GM23338 (cell line): ENCODE data around the gene SCP2. TPM values are rescaled to one million over a fixed set of nuclear protein-coding genes. Genes with fewer than 3 reads are reported as not detected.

ENCODE experiments used
- ATAC-seq: fragments of 200-7000 bp; cut with Tn5 transposase; 3 replicates; pipeline ENCODE4 v1.9.1; 2020
- DNase-seq: peaks from one replicate; pipeline ENCODE4 v3.0.0-alpha.2; 2015; ENCODE audit warnings: low spot score
- H2AFZ ChIP-seq: fragments of 200-600 bp; sonication (generic); 2 replicates; pipeline ENCODE4 v1.8.0; 2016; ENCODE audit warnings: antibody characterized with exemption, mild to moderate bottlenecking, moderate library complexity
- H3F3A ChIP-seq: fragments of 200-600 bp; sonication (generic); replicated peaks from 2 replicates; pipeline ENCODE4 v1.8.0; 2017; ENCODE audit warnings: antibody characterized with exemption, mixed run types, low read depth
- H3K27ac ChIP-seq: fragments of 200-600 bp; sonication (generic); 2 replicates; pipeline ENCODE4 v1.6.1; 2016; ENCODE audit warnings: low read depth
- H3K27me3 ChIP-seq: fragments of 200-600 bp; sonication (generic); 2 replicates; pipeline ENCODE4 v1.8.0; 2016; ENCODE audit warnings: mild to moderate bottlenecking, mixed run types, moderate library complexity; ENCODE audit not compliant: insufficient read depth
- H3K36me3 ChIP-seq: fragments of 200-600 bp; sonication (generic); 2 replicates; pipeline ENCODE4 v1.8.0; 2016; ENCODE audit warnings: mild to moderate bottlenecking; ENCODE audit not compliant: insufficient read depth
- H3K4me1 ChIP-seq: fragments of 200-600 bp; sonication (generic); 2 replicates; pipeline ENCODE4 v1.8.0; 2016; ENCODE audit warnings: mild to moderate bottlenecking, moderate library complexity; ENCODE audit not compliant: insufficient read depth
- H3K4me2 ChIP-seq: fragments of 200-600 bp; sonication (generic); 2 replicates; pipeline ENCODE4 v1.7.1; 2017; ENCODE audit warnings: mixed run types
- H3K4me3 ChIP-seq: fragments of 200-600 bp; sonication (generic); 2 replicates; pipeline ENCODE4 v1.6.1; 2016; ENCODE audit warnings: mixed run types
- H3K79me2 ChIP-seq: fragments of 200-600 bp; sonication (generic); replicated peaks from 2 replicates; pipeline ENCODE4 v1.8.0; 2017; ENCODE audit warnings: mild to moderate bottlenecking; ENCODE audit not compliant: insufficient read depth
- H3K9me2 ChIP-seq: fragments of 200-600 bp; sonication (generic); 2 replicates; pipeline ENCODE4 v1.8.0; 2017; ENCODE audit not compliant: insufficient read depth
- H4K20me1 ChIP-seq: fragments of 200-600 bp; sonication (generic); replicated peaks from 2 replicates; pipeline ENCODE4 v1.8.0; 2017; ENCODE audit warnings: mild to moderate bottlenecking; ENCODE audit not compliant: insufficient read depth
- H3K27ac Mint-ChIP-seq: 2 replicates; pipeline ENCODE4 v1.8.0; 2020; ENCODE audit warnings: inconsistent platforms, mild to moderate bottlenecking, moderate library complexity, mixed read lengths
- H3K27me3 Mint-ChIP-seq: 3 replicates; pipeline ENCODE4 v1.8.0; 2022; ENCODE audit warnings: low read depth, mild to moderate bottlenecking, moderate library complexity, mixed read lengths, inconsistent platforms; ENCODE audit not compliant: insufficient read depth, poor library complexity
- H3K36me3 Mint-ChIP-seq: 3 replicates; pipeline ENCODE4 v1.8.0; 2021; ENCODE audit warnings: low read depth, mild to moderate bottlenecking, inconsistent platforms, moderate library complexity, mixed read lengths
- H3K4me1 Mint-ChIP-seq: 3 replicates; pipeline ENCODE4 v1.8.0; 2020; ENCODE audit warnings: mild to moderate bottlenecking, inconsistent platforms, mixed read lengths
- H3K4me3 Mint-ChIP-seq: 3 replicates; pipeline ENCODE4 v1.8.0; 2021; ENCODE audit warnings: moderate library complexity, mild to moderate bottlenecking, inconsistent platforms, mixed read lengths
- H3K9me3 Mint-ChIP-seq: 3 replicates; pipeline ENCODE4 v1.8.0; 2020; ENCODE audit warnings: moderate library complexity, mild to moderate bottlenecking, inconsistent platforms, mixed read lengths
- CREB1 ChIP-seq: fragments of 250-450 bp; sonication (Bioruptor Pico); IDR thresholded peaks from 2 replicates; pipeline ENCODE4 v1.5.0; 2020; ENCODE audit warnings: low read depth, mild to moderate bottlenecking, moderate library complexity
- EZH2 ChIP-seq: fragments of 200-600 bp; sonication (generic); IDR thresholded peaks from one replicate; pipeline ENCODE4 v1.8.0; 2017; ENCODE audit warnings: antibody characterized with exemption, mild to moderate bottlenecking, low read depth; ENCODE audit not compliant: unreplicated experiment
- EZH2phosphoT487 ChIP-seq: fragments of 200-600 bp; sonication (generic); IDR thresholded peaks from one replicate; pipeline ENCODE4 v1.8.1; 2018; ENCODE audit warnings: antibody characterized with exemption; ENCODE audit not compliant: unreplicated experiment
- ZNF114 ChIP-seq: fragments of 250-450 bp; sonication (Bioruptor Pico); IDR thresholded peaks from 2 replicates; pipeline ENCODE4 v1.5.0; 2020; ENCODE audit warnings: mild to moderate bottlenecking, moderate library complexity
- ZNF331 ChIP-seq: fragments of 250-450 bp; sonication (Bioruptor Pico); IDR thresholded peaks from 2 replicates; pipeline ENCODE4 v1.5.0; 2020; ENCODE audit warnings: low read depth, mild to moderate bottlenecking, moderate library complexity
- polyA plus RNA-seq: library from polyadenylated mRNA; unstranded; fragments of >200 nt; fragmentation: Nextera tagmentation; extraction: Ambion mirVana; gene quantifications from 2 replicates; pipeline ENCODE4 v1.2.1, GENCODE V29; 2016
- total RNA-seq: library from RNA; depleted of rRNA; stranded (reverse); fragments of >200 nt; shearing (Covaris generic); gene quantifications from 2 replicates; pipeline ENCODE4 v1.2.3, GENCODE V29; 2014
- TF ChIP-seq, protein P1 (sequence below): fragments of 250-450 bp; sonication (Bioruptor Pico); IDR thresholded peaks from 2 replicates; pipeline ENCODE4 v1.5.0; 2020; ENCODE audit warnings: mild to moderate bottlenecking, moderate library complexity

Gene SCP2
- total and polyA plus RNA-seq, 2 experiments from 2014 or later = 66.3 to 116 TPM

GRCh38 chr1:52914463-52914862 is 12.6 kb upstream of the SCP2 start (continued):
- TF ChIP-seq ZNF331 (CRISPR knock-in tag) = no peak
- no peak for TF ChIP-seq ZNF114
- TF ChIP-seq, protein P1, sequence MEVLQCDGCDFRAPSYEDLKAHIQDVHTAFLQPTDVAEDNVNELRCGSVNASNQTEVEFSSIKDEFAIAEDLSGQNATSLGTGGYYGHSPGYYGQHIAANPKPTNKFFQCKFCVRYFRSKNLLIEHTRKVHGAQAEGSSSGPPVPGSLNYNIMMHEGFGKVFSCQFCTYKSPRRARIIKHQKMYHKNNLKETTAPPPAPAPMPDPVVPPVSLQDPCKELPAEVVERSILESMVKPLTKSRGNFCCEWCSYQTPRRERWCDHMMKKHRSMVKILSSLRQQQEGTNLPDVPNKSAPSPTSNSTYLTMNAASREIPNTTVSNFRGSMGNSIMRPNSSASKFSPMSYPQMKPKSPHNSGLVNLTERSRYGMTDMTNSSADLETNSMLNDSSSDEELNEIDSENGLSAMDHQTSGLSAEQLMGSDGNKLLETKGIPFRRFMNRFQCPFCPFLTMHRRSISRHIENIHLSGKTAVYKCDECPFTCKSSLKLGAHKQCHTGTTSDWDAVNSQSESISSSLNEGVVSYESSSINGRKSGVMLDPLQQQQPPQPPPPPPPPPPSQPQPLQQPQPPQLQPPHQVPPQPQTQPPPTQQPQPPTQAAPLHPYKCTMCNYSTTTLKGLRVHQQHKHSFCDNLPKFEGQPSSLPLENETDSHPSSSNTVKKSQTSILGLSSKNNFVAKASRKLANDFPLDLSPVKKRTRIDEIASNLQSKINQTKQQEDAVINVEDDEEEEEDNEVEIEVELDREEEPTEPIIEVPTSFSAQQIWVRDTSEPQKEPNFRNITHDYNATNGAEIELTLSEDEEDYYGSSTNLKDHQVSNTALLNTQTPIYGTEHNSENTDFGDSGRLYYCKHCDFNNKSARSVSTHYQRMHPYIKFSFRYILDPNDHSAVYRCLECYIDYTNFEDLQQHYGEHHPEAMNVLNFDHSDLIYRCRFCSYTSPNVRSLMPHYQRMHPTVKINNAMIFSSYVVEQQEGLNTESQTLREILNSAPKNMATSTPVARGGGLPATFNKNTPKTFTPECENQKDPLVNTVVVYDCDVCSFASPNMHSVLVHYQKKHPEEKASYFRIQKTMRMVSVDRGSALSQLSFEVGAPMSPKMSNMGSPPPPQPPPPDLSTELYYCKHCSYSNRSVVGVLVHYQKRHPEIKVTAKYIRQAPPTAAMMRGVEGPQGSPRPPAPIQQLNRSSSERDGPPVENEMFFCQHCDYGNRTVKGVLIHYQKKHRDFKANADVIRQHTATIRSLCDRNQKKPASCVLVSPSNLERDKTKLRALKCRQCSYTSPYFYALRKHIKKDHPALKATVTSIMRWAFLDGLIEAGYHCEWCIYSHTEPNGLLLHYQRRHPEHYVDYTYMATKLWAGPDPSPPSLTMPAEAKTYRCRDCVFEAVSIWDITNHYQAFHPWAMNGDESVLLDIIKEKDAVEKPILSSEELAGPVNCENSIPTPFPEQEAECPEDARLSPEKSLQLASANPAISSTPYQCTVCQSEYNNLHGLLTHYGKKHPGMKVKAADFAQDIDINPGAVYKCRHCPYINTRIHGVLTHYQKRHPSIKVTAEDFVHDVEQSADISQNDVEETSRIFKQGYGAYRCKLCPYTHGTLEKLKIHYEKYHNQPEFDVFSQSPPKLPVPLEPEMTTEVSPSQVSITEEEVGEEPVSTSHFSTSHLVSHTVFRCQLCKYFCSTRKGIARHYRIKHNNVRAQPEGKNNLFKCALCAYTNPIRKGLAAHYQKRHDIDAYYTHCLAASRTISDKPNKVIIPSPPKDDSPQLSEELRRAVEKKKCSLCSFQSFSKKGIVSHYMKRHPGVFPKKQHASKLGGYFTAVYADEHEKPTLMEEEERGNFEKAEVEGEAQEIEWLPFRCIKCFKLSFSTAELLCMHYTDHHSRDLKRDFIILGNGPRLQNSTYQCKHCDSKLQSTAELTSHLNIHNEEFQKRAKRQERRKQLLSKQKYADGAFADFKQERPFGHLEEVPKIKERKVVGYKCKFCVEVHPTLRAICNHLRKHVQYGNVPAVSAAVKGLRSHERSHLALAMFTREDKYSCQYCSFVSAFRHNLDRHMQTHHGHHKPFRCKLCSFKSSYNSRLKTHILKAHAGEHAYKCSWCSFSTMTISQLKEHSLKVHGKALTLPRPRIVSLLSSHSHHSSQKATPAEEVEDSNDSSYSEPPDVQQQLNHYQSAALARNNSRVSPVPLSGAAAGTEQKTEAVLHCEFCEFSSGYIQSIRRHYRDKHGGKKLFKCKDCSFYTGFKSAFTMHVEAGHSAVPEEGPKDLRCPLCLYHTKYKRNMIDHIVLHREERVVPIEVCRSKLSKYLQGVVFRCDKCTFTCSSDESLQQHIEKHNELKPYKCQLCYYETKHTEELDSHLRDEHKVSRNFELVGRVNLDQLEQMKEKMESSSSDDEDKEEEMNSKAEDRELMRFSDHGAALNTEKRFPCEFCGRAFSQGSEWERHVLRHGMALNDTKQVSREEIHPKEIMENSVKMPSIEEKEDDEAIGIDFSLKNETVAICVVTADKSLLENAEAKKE (CRISPR knock-in tag) = no peak
- TF ChIP-seq CREB1 (CRISPR knock-in tag) = no peak

GRCh38 chr1:52915211-52915854 is 11.7 kb upstream of the SCP2 start:
- Mint-ChIP-seq H3K9me3 (peaks cover 12% of the 10 kb centered on the region; the same call in 2 of the 3 replicates), H3K4me1 (no peaks in the 10 kb centered on the region; the same call in 1 of the 3 replicates), H3K27ac (no peak overlapping the region), H3K36me3 (peaks cover 7% of the 10 kb centered on the region; the same call in 2 of the 3 replicates), H3K4me3 (no peak overlapping the region), H3K27me3 (peaks cover 8% of the 10 kb centered on the region)
- Histone ChIP-seq H3K27me3 (peaks cover 8% of the 10 kb centered on the region), H3K36me3 (no peaks in the 10 kb centered on the region), H3K4me1 (peaks cover 14% of the 10 kb centered on the region), H3K4me3 (no peak overlapping the region), H4K20me1 (no peaks in the 10 kb centered on the region), H3K9me2 (no peaks in the 10 kb centered on the region), H2AFZ (no peak overlapping the region), H3F3A (no peaks in the 10 kb centered on the region), H3K79me2 (no peaks in the 10 kb centered on the region), H3K27ac (no peak overlapping the region), H3K4me2 (no peak overlapping the region)
- TF ChIP-seq ZNF331 (CRISPR knock-in tag) = no peak
- no peak for TF ChIP-seq EZH2phosphoT487
- TF ChIP-seq EZH2 = no peak
- ATAC-seq (no peak), DNase-seq (no peak)
